BE2C (cell line): Measurements from ENCODE around the gene BABAM2.

Experiments
- DNase-seq: peaks from one replicate; pipeline ENCODE4 v3.0.0-alpha.2; 2020
- H3K27me3 ChIP-seq: fragments of 250-450 bp; sonication (Bioruptor Pico); 2 replicates; pipeline ENCODE4 v1.5.1; 2020; ENCODE audit warnings: mild to moderate bottlenecking
- H3K36me3 ChIP-seq: fragments of 250-450 bp; sonication (Bioruptor Pico); 2 replicates; pipeline ENCODE4 v1.5.1; 2020; ENCODE audit warnings: mild to moderate bottlenecking
- H3K4me1 ChIP-seq: fragments of 250-450 bp; sonication (Bioruptor Pico); 2 replicates; pipeline ENCODE4 v1.5.1; 2020
- H3K4me3 ChIP-seq: 2 replicates; pipeline ENCODE4 v1.5.1; 2011; ENCODE audit warnings: low read depth, low read length
- H3K9me3 ChIP-seq: fragments of 250-450 bp; sonication (Bioruptor Pico); 2 replicates; pipeline ENCODE4 v1.5.1; 2020
- TF ChIP-seq, protein P1 (sequence below): IDR thresholded peaks from 2 replicates; pipeline ENCODE4 v1.5.1; 2012; ENCODE audit warnings: mild to moderate bottlenecking, low read depth, low read length

Gene BABAM2

GRCh38 chr2:27935026-27935425, 44.5 kb downstream of the BABAM2 start:
- Histone ChIP-seq H3K27me3 (no peaks in the 10 kb centered on the region), H3K4me1 (peaks cover 15% of the 10 kb centered on the region; the same call in 1 of the 2 replicates), H3K4me3 (no peak overlapping the region), H3K36me3 (peaks cover 6% of the 10 kb centered on the region; the same call in 1 of the 2 replicates), H3K9me3 (no peaks in the 10 kb centered on the region)
- TF ChIP-seq, protein P1, sequence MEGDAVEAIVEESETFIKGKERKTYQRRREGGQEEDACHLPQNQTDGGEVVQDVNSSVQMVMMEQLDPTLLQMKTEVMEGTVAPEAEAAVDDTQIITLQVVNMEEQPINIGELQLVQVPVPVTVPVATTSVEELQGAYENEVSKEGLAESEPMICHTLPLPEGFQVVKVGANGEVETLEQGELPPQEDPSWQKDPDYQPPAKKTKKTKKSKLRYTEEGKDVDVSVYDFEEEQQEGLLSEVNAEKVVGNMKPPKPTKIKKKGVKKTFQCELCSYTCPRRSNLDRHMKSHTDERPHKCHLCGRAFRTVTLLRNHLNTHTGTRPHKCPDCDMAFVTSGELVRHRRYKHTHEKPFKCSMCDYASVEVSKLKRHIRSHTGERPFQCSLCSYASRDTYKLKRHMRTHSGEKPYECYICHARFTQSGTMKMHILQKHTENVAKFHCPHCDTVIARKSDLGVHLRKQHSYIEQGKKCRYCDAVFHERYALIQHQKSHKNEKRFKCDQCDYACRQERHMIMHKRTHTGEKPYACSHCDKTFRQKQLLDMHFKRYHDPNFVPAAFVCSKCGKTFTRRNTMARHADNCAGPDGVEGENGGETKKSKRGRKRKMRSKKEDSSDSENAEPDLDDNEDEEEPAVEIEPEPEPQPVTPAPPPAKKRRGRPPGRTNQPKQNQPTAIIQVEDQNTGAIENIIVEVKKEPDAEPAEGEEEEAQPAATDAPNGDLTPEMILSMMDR, result no peak
- DNase-seq, result no peak

- Histone ChIP-seq H3K4me3 (no peak overlapping the region), H3K27me3 (no peaks in the 10 kb centered on the region), H3K36me3 (no peaks in the 10 kb centered on the region), H3K9me3 (no peaks in the 10 kb centered on the region), H3K4me1 (no peaks in the 10 kb centered on the region; the same call in 1 of the 2 replicates)
- TF ChIP-seq, protein P1, result no peak
- DNase-seq, result no peak
Observed at GRCh38 chr2:27940090-27940671, 49.7 kb downstream of the BABAM2 start.

GRCh38 chr2:27940982-27941381, 50.5 kb downstream of the BABAM2 start:
- Histone ChIP-seq H3K4me3 (no peak overlapping the region), H3K9me3 (no peaks in the 10 kb centered on the region), H3K36me3 (no peaks in the 10 kb centered on the region), H3K27me3 (no peaks in the 10 kb centered on the region), H3K4me1 (no peaks in the 10 kb centered on the region)
- DNase-seq, result no peak
- TF ChIP-seq, protein P1, result no peak

- Histone ChIP-seq H3K4me3 (no peak overlapping the region), H3K36me3 (no peaks in the 10 kb centered on the region), H3K9me3 (no peaks in the 10 kb centered on the region), H3K4me1 (no peaks in the 10 kb centered on the region), H3K27me3 (no peaks in the 10 kb centered on the region)
- TF ChIP-seq, protein P1, result no peak
- DNase-seq, result no peak
Observed at GRCh38 chr2:27942612-27943547, 52.4 kb downstream of the BABAM2 start.

DNA sequence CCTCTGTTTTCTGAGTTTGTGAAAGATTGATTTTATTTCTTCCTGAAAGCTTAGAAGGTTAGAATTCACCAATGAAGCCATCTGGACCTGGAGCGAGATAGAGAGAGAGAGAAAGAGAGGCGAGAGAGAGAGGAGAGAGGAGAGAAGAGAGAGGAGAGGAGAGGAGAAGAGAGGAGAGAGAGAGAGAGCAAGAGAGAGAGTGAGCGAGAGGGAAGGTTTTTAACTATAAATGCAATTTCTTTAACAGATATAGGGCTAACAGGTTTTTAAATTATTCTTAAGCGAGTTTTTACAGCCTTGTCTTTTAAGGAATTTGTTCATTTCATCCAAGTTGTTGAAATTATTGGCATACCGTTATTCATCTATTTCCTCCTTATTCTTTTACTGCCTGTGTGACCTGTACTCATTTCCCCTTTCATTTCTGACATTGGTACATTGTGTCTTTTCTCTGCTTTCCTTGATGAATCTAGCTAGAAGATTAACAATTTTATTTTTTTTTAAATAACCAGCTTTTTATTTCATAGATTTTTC, 56.1 kb downstream of the BABAM2 start:
- TF ChIP-seq, protein P1, result no peak
- Histone ChIP-seq H3K36me3 (no peaks in the 10 kb centered on the region), H3K4me3 (no peak overlapping the region), H3K9me3 (no peaks in the 10 kb centered on the region), H3K27me3 (no peaks in the 10 kb centered on the region), H3K4me1 (no peaks in the 10 kb centered on the region)
- no peak for DNase-seq
